Cardiac muscle cell (in vitro differentiated cells and primary cell): ENCODE data around the gene PARM1. TPM values are rescaled to one million over a fixed set of nuclear protein-coding genes. Genes with fewer than 3 reads are reported as not detected.

Experiments
- DNase-seq, 2 donors: peaks; one replicate each; pipeline versions ENCODE4 v3.0.0 to v3.0.0-alpha.2; 2010 to 2017; ENCODE audit warnings: low read depth in 1 of 2, low spot score in 1 of 2
- H3K27ac ChIP-seq: fragments of 200-600 bp; sonication (generic); 2 replicates; pipeline ENCODE4 v1.5.1; 2016
- H3K27me3 ChIP-seq: fragments of 200-600 bp; sonication (generic); 2 replicates; pipeline ENCODE4 v1.6.0; 2016; ENCODE audit warnings: control low read depth
- H3K36me3 ChIP-seq: fragments of 200-600 bp; sonication (generic); 2 replicates; pipeline ENCODE4 v1.5.1; 2016; ENCODE audit warnings: control low read depth
- H3K4me1 ChIP-seq: fragments of 200-600 bp; sonication (generic); 2 replicates; pipeline ENCODE4 v1.8.1; 2017; ENCODE audit warnings: low read depth, mild to moderate bottlenecking, mixed run types
- H3K4me3 ChIP-seq: fragments of 200-600 bp; sonication (generic); 2 replicates; pipeline ENCODE4 v1.5.1; 2016; ENCODE audit warnings: mild to moderate bottlenecking
- H3K9me3 ChIP-seq: fragments of 200-600 bp; sonication (generic); 2 replicates; pipeline ENCODE4 v1.5.1; 2017; ENCODE audit warnings: low read depth, mild to moderate bottlenecking, control low read depth
- polyA plus RNA-seq: library from polyadenylated mRNA; unstranded; fragments of >200 nt; fragmentation: Nextera tagmentation; extraction: Ambion mirVana; gene quantifications from 2 replicates; pipeline ENCODE4 v1.2.1, GENCODE V29; 2016
- total RNA-seq: library from RNA; depleted of rRNA; stranded (reverse); fragments of >200 nt; gene quantifications from 2 replicates; pipeline ENCODE4 v1.2.3, GENCODE V29; 2016
- TF ChIP-seq, protein P1 (sequence below): IDR thresholded peaks from 2 replicates; pipeline ENCODE4 v1.5.1; 2012; ENCODE audit warnings: low read depth, mild to moderate bottlenecking, low read length

The PARM1 gene
- total and polyA plus RNA-seq, 2 experiments from 2014 or later: 8.0 to 10.9 TPM

- TF ChIP-seq, protein P1, sequence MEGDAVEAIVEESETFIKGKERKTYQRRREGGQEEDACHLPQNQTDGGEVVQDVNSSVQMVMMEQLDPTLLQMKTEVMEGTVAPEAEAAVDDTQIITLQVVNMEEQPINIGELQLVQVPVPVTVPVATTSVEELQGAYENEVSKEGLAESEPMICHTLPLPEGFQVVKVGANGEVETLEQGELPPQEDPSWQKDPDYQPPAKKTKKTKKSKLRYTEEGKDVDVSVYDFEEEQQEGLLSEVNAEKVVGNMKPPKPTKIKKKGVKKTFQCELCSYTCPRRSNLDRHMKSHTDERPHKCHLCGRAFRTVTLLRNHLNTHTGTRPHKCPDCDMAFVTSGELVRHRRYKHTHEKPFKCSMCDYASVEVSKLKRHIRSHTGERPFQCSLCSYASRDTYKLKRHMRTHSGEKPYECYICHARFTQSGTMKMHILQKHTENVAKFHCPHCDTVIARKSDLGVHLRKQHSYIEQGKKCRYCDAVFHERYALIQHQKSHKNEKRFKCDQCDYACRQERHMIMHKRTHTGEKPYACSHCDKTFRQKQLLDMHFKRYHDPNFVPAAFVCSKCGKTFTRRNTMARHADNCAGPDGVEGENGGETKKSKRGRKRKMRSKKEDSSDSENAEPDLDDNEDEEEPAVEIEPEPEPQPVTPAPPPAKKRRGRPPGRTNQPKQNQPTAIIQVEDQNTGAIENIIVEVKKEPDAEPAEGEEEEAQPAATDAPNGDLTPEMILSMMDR: no peak
- H3K36me3 ChIP-seq: no peaks in the 10 kb centered on the region
- no peak overlapping the region for H3K27ac ChIP-seq
- no peak overlapping the region for H3K4me3 ChIP-seq
- H3K27me3 ChIP-seq: no peaks in the 10 kb centered on the region
- H3K4me1 ChIP-seq: peaks cover 11% of the 10 kb centered on the region
- no peak for DNase-seq
- no peaks in the 10 kb centered on the region for H3K9me3 ChIP-seq
Observed at GRCh38 chr4:75030649-75031235, 97.8 kb downstream of the PARM1 start.

GRCh38 chr4:75031775-75032174, 98.9 kb downstream of the PARM1 start:
- H3K4me3 ChIP-seq: no peak overlapping the region
- TF ChIP-seq, protein P1: no peak
- H3K36me3 ChIP-seq: no peaks in the 10 kb centered on the region
- H3K4me1 ChIP-seq: peaks cover 11% of the 10 kb centered on the region
- no peaks in the 10 kb centered on the region for H3K27me3 ChIP-seq
- no peaks in the 10 kb centered on the region for H3K9me3 ChIP-seq
- no peak for DNase-seq
- no peak overlapping the region for H3K27ac ChIP-seq

DNA sequence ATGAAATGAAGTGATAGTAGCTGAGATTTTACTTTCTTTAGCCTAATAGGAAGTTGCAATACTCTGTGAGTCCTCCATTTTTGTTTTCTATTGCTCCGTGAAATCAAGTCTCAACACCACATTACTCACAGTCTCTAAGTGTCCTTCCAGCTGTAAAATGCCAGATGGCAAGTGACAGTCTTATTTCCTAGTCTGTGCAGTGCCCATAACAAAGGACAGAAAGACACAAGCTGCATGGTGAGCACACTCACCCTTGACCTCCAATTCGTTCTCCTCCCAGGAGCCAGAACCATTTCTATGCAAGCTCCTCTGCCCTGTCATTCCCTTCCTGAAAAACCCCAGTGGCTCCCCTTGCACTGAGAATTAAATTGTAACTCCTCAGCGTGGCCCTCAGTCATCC, 101.6 kb downstream of the PARM1 start:
- TF ChIP-seq, protein P1: no peak

DNA sequence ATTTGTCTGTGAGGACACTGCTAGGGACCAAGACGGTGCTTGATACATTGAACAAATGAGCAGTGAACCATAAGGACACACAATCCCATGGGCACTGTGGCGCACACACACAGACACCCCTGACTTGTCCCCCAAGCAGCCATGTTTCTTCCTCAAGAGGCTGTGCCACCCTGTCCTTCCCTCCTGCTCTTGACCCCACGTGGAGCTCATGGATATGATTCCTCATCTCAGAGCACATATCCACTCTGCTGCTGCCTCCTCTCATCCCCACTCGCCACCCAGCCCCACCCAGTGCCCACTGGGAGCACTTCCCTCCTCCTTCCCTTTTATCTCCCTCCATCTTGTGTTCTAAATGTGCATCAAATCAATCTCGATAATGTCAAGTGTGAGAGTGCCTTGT, 102.4 kb downstream of the PARM1 start:
- Histone ChIP-seq H3K4me1 (no peaks in the 10 kb centered on the region), H3K36me3 (no peaks in the 10 kb centered on the region), H3K9me3 (no peaks in the 10 kb centered on the region), H3K27me3 (no peaks in the 10 kb centered on the region), H3K4me3 (no peak overlapping the region), H3K27ac (no peak overlapping the region)
- DNase-seq: no peak
- TF ChIP-seq, protein P1: no peak

More for the DNA sequence above, 101.6 kb downstream of the PARM1 start:
- Histone ChIP-seq H3K9me3 (no peaks in the 10 kb centered on the region), H3K36me3 (no peaks in the 10 kb centered on the region), H3K4me1 (no peaks in the 10 kb centered on the region), H3K27me3 (no peaks in the 10 kb centered on the region), H3K4me3 (no peak overlapping the region), H3K27ac (no peak overlapping the region)
- no peak for DNase-seq

DNA sequence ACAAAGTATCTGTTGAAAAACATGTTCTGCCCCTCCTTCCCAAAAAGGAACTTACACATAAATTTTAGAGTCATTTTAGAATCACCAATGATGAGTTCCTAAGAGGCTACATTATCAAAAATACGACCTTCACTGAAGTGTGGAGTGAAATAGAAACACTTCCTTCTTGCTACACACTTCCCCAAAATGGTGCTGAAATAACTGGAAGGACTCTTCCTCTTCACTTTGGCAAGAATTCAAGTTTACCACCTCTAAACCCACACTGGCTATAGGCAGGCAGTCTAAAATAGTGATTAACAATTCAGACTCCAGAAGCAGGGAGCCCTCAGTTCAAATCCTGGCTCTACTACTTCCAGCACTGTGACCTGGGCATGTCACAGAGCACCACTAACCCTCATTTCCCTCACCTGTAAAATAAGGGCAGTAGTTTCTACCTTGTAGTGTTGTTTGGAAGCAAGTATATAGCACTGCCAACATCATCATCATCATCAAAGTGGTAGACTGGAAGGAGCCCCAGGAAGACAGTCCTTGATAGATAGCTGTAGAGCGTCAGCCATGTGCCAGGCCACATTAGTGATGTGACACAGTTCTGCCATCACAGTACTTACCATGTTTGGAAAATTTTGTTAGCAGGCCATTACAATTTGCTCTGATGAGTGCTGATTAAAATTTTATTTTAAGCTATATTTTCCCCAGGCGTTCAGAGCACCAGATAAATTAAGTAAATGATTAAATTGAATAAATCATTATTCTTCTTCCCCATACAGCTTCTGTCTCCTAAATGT, 103.3 kb downstream of the PARM1 start:
- Histone ChIP-seq H3K27me3 (no peaks in the 10 kb centered on the region), H3K27ac (no peak overlapping the region), H3K4me3 (no peak overlapping the region), H3K4me1 (no peaks in the 10 kb centered on the region), H3K36me3 (no peaks in the 10 kb centered on the region), H3K9me3 (no peaks in the 10 kb centered on the region)
- DNase-seq: no peak
- TF ChIP-seq, protein P1: no peak
